H1 (cell line): ENCODE data around the gene ARID3B. TPM values are rescaled to one million over a fixed set of nuclear protein-coding genes. Genes with fewer than 3 reads are reported as not detected.

Experiments used
- CTCF ChIA-PET: fragments of 300-600 bp; sonication (Branson Sonifier 250); formaldehyde crosslinking; loops from one replicate; lab custom pipeline; 2021; ENCODE audit not compliant: partially characterized antibody; lab: Charles Lee
- POLR2A ChIA-PET: fragments of 300-600 bp; sonication (Branson Sonifier 250); formaldehyde crosslinking; loops from one replicate; lab custom pipeline; 2021; ENCODE audit warnings: inconsistent platforms; ENCODE audit not compliant: partially characterized antibody; lab: Charles Lee
- DNase-seq, 2 experiments: peaks; one replicate each; pipeline versions ENCODE4 v3.0.0 to v3.0.0-alpha.2; 2010 to 2022; ENCODE audit warnings: low spot score in 2 of 2, low read depth in 1 of 2, mixed read lengths in 1 of 2
- FAIRE-seq: peaks from 2 replicates; lab custom pipeline; 2011; peaks lifted over from hg19 to GRCh38; lab: Jason Lieb, UNC
- H2AFZ ChIP-seq: 2 replicates; pipeline ENCODE4 v1.8.1; 2012; ENCODE audit warnings: low read length, inconsistent platforms
- H2AK5ac ChIP-seq: 2 replicates; pipeline ENCODE4 v1.6.1; 2013; ENCODE audit warnings: low read depth, low read length
- H2BK120ac ChIP-seq: replicated peaks from 2 replicates; pipeline ENCODE3; 2013; ENCODE audit warnings: low read depth, low read length, inconsistent platforms
- H2BK12ac ChIP-seq: 2 replicates; pipeline ENCODE4 v1.6.1; 2013; ENCODE audit warnings: low read depth, low read length
- H2BK15ac ChIP-seq: 2 replicates; pipeline ENCODE4 v1.6.1; 2013; ENCODE audit warnings: low read length
- H2BK20ac ChIP-seq: 2 replicates; pipeline ENCODE4 v1.6.1; 2013; ENCODE audit warnings: low read length
- H2BK5ac ChIP-seq: 2 replicates; pipeline ENCODE4 v1.6.1; 2013; ENCODE audit warnings: low read depth, low read length
- H3K14ac ChIP-seq: 2 replicates; pipeline ENCODE4 v1.6.1; 2013; ENCODE audit warnings: inconsistent platforms; ENCODE audit not compliant: insufficient read length
- H3K18ac ChIP-seq: 2 replicates; pipeline ENCODE4 v1.6.1; 2013; ENCODE audit warnings: low read length; ENCODE audit errors: extremely low read depth
- H3K23ac ChIP-seq: 2 replicates; pipeline ENCODE4 v1.6.1; 2013; ENCODE audit warnings: inconsistent platforms; ENCODE audit not compliant: insufficient read length
- H3K23me2 ChIP-seq: 2 replicates; pipeline ENCODE4 v1.6.1; 2013; ENCODE audit warnings: low read depth, low read length
- H3K27ac ChIP-seq: 2 replicates; pipeline ENCODE4 v1.6.1; 2011; ENCODE audit warnings: low read depth, low read length, inconsistent platforms
- H3K27me3 ChIP-seq, 4 experiments: replicated peaks in 1 of 4; 1 replicate in 1 of 4; 2 replicates in 3 of 4; pipeline versions ENCODE4 v1.6.1 to v1.8.1; 2011 to 2013; ENCODE audit warnings: low read length in 3 of 4, mild to moderate bottlenecking in 3 of 4, inconsistent platforms in 2 of 4, mixed read lengths in 2 of 4, moderate library complexity in 1 of 4; ENCODE audit not compliant: control insufficient read depth in 3 of 4, insufficient read depth in 3 of 4; ENCODE audit errors: extremely low read depth in 1 of 4
- H3K36me3 ChIP-seq, 4 experiments: 2 replicates each; pipeline versions ENCODE4 v1.6.1 to v1.8.1; 2011 to 2013; ENCODE audit warnings: mild to moderate bottlenecking in 4 of 4, low read length in 3 of 4, moderate library complexity in 2 of 4, control low read depth in 1 of 4, inconsistent platforms in 1 of 4; ENCODE audit not compliant: insufficient read depth in 4 of 4, control insufficient read depth in 2 of 4
- H3K4ac ChIP-seq: replicated peaks from 2 replicates; pipeline ENCODE3; 2013; ENCODE audit warnings: low read length, low read depth, mixed read lengths, inconsistent platforms; ENCODE audit not compliant: insufficient read length
- H3K4me1 ChIP-seq, 4 experiments: replicated peaks in 1 of 4; 1 replicate in 1 of 4; 2 replicates in 3 of 4; pipeline versions ENCODE4 v1.6.1 to v1.8.1; 2011 to 2013; ENCODE audit warnings: low read length in 3 of 4, inconsistent platforms in 2 of 4, mixed read lengths in 1 of 4; ENCODE audit not compliant: insufficient read depth in 4 of 4, control insufficient read depth in 3 of 4
- H3K4me2 ChIP-seq, 2 experiments: 2 replicates each; pipeline versions ENCODE4 v1.6.1 to v1.8.1; 2011 to 2013; ENCODE audit warnings: low read depth in 2 of 2, low read length in 2 of 2, control low read depth in 1 of 2, inconsistent platforms in 1 of 2, mild to moderate bottlenecking in 1 of 2; ENCODE audit not compliant: insufficient read depth in 1 of 2
- H3K4me3 ChIP-seq, 4 experiments: fragments of 200-600, 300-600 bp in 1 of 4; sonication (generic), shearing (Covaris generic), sonication (Bioruptor Twin) in 1 of 4; 2 replicates each; pipeline versions ENCODE4 v1.5.1 to v1.8.1; 2011 to 2016; ENCODE audit warnings: low read length in 4 of 4, low read depth in 3 of 4, control low read depth in 2 of 4, inconsistent platforms in 2 of 4, mild to moderate bottlenecking in 2 of 4, mixed read lengths in 1 of 4, moderate library complexity in 1 of 4; ENCODE audit not compliant: insufficient read depth in 2 of 4; ENCODE audit errors: extremely low read depth in 1 of 4
- H3K56ac ChIP-seq: replicated peaks from 2 replicates; pipeline ENCODE3; 2013; ENCODE audit warnings: low read depth, mild to moderate bottlenecking, mixed read lengths, low read length, inconsistent platforms; ENCODE audit not compliant: insufficient read length
- H3K79me1 ChIP-seq: 2 replicates; pipeline ENCODE4 v1.6.1; 2013; ENCODE audit warnings: low read depth, low read length, control low read depth
- H3K79me2 ChIP-seq, 2 experiments: 2 replicates each; pipeline versions ENCODE4 v1.6.1 to v1.8.1; 2012 to 2013; ENCODE audit warnings: low read length in 2 of 2, mild to moderate bottlenecking in 2 of 2, inconsistent platforms in 1 of 2; ENCODE audit not compliant: insufficient read depth in 2 of 2, control insufficient read depth in 1 of 2
- H3K9ac ChIP-seq, 4 experiments: replicated peaks in 1 of 4; 1 replicate in 1 of 4; 2 replicates in 3 of 4; pipeline versions ENCODE4 v1.6.1 to v1.8.1; 2011 to 2013; ENCODE audit warnings: low read depth in 3 of 4, low read length in 3 of 4, control low read depth in 2 of 4, mild to moderate bottlenecking in 2 of 4, moderate library complexity in 2 of 4, inconsistent platforms in 1 of 4; ENCODE audit errors: extremely low read depth in 1 of 4
- H3K9me3 ChIP-seq, 2 experiments: 2 replicates each; pipeline versions ENCODE4 v1.6.1 to v1.8.1; 2012 to 2013; ENCODE audit warnings: mild to moderate bottlenecking in 2 of 2, moderate library complexity in 2 of 2, control low read depth in 1 of 2, inconsistent platforms in 1 of 2, low read depth in 1 of 2, low read length in 1 of 2, mixed read lengths in 1 of 2; ENCODE audit not compliant: insufficient read depth in 2 of 2
- H4K20me1 ChIP-seq, 2 experiments: replicated peaks in 1 of 2; 2 replicates each; pipeline versions ENCODE3 to v1.8.1; 2011 to 2013; ENCODE audit warnings: inconsistent platforms in 2 of 2, low read length in 2 of 2, mild to moderate bottlenecking in 1 of 2; ENCODE audit not compliant: insufficient read depth in 2 of 2, control insufficient read depth in 1 of 2
- H4K5ac ChIP-seq: 2 replicates; pipeline ENCODE4 v1.6.1; 2013; ENCODE audit warnings: low read length, low read depth, mixed read lengths, inconsistent platforms; ENCODE audit not compliant: insufficient read length
- H4K8ac ChIP-seq: 2 replicates; pipeline ENCODE4 v1.8.0; 2013; ENCODE audit warnings: mild to moderate bottlenecking, moderate library complexity, low read length, inconsistent platforms; ENCODE audit not compliant: insufficient read depth; ENCODE audit errors: extremely low read depth
- H4K91ac ChIP-seq: replicated peaks from 2 replicates; pipeline ENCODE3; 2013; ENCODE audit warnings: low read length, mixed read lengths, inconsistent platforms; ENCODE audit not compliant: insufficient read length
- BCL11A ChIP-seq, 2 experiments: IDR thresholded peaks; one replicate each; pipeline ENCODE4 v1.6.1; 2011; ENCODE audit warnings: low read depth in 2 of 2, low read length in 2 of 2, mild to moderate bottlenecking in 2 of 2
- FOSL1 ChIP-seq: IDR thresholded peaks from 2 replicates; pipeline ENCODE4 v1.6.1; 2011; ENCODE audit warnings: mild to moderate bottlenecking, low read depth, low read length, moderate library complexity; ENCODE audit not compliant: insufficient read depth
- GABPA ChIP-seq: IDR thresholded peaks from 2 replicates; pipeline ENCODE4 v1.6.1; 2011; ENCODE audit warnings: mild to moderate bottlenecking, low read length, moderate library complexity, borderline replicate concordance; ENCODE audit not compliant: insufficient read depth
- NRF1 ChIP-seq: IDR thresholded peaks from 2 replicates; pipeline ENCODE4 v1.6.1; 2011; ENCODE audit warnings: mild to moderate bottlenecking, low read depth, low read length, improper control_type of control experiment
- RXRA ChIP-seq: IDR thresholded peaks from 2 replicates; pipeline ENCODE4 v1.6.1; 2011; ENCODE audit warnings: low read depth, mild to moderate bottlenecking, low read length, moderate library complexity; ENCODE audit not compliant: insufficient read depth
- WGBS, 2 experiments: shearing (Covaris generic) in 1 of 2; methylation state at CpG; one replicate each; pipeline versions ENCODE4 v1.1.6 to v1.1.7; 2013 to 2015; ENCODE audit warnings: low lambda C conversion rate in 2 of 2, mixed read lengths in 2 of 2, inconsistent platforms in 1 of 2, low coverage in 1 of 2, missing lambda C conversion rate in 1 of 2; ENCODE audit not compliant: insufficient replicate concordance in 2 of 2, insufficient coverage in 1 of 2, insufficient read length in 1 of 2; ENCODE audit errors: extremely low coverage in 1 of 2, missing lambda C conversion rate in 1 of 2; 5-methylcytosine and 5-hydroxymethylcytosine counted together
- polyA plus RNA-seq, 7 experiments: library from polyadenylated mRNA; depleted of rRNA in 3 of 7; stranded (reverse) in 5 of 7; unstranded in 2 of 7; fragments of >200 nt in 5 of 7; fragments of 200-250 nt in 2 of 7; gene quantifications; 1 replicate in 5 of 7; 2 replicates in 1 of 7; 4 replicates in 1 of 7; pipeline versions ENCODE4 v1.2.1 to v1.2.3, GENCODE V29; 2011 to 2013; ENCODE audit warnings: missing spikeins in 2 of 7, mixed read lengths in 2 of 7
- total RNA-seq: library from RNA; stranded (reverse); fragmentation: NEBNext Ultra II Directional; extraction: Animal tissue kit (Norgen Biotek cat#: 25700); gene quantifications from 2 replicates; pipeline ENCODE4 v1.2.1, GENCODE V29; 2021

The ARID3B gene
- total and polyA plus RNA-seq, 2 of the 8 experiments (the other 6 are each of a cell fraction or from before 2014, with no cell fraction given), result 81.0 to 115 TPM

DNA sequence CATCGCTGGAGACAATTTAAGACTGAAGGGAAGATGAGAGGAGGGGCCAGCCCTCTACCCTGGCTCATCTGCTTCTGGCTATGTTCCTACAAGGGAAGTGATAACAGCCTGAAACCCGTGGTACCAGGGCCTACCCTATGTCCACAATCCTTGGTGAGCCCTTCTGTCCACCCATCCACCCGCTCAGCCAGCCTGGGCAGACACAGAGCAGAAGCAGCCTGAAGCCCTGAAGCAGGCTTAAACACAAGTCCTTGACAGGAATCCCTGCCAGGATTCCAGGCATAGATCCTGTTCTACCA lies 90.0 kb downstream of the ARID3B start:
- 100% methylated on average over 3 of the region's 3 CpGs; no CpG with 5 or more reads in 1 of the 2 experiments for WGBS, 2 experiments
- H3K23ac ChIP-seq, result no peak overlapping the region
- H3K23me2 ChIP-seq, result no peaks in the 10 kb centered on the region
- DNase-seq, result no peak
- no peak overlapping the region for H2BK15ac ChIP-seq
- no peak overlapping the region for H2BK20ac ChIP-seq
- H3K27ac ChIP-seq, result no peak overlapping the region
- H2AK5ac ChIP-seq, result no peak overlapping the region
- no peak overlapping the region for H4K5ac ChIP-seq
- no peak overlapping the region for H3K18ac ChIP-seq
- H3K4ac ChIP-seq, result no peak overlapping the region
- H4K8ac ChIP-seq, result no peak overlapping the region
- H2BK12ac ChIP-seq, result no peak overlapping the region
- no peak overlapping the region for H2BK5ac ChIP-seq
- no peak overlapping the region for H2AFZ ChIP-seq
- H3K79me1 ChIP-seq, result no peaks in the 10 kb centered on the region; the same call in 1 of the 2 replicates
- no peaks in the 10 kb centered on the region for H3K79me2 ChIP-seq
- no peak for FAIRE-seq
- H3K14ac ChIP-seq, result no peak overlapping the region
- H2BK120ac ChIP-seq, result no peak overlapping the region
- H3K9ac ChIP-seq, result no peak overlapping the region
- POLR2A ChIA-PET, result interaction anchor here (0.8 to 8.4 kb wide), 5 partner anchors 9 to 152 kb away, joined by 3 to 81 read pairs (median 7); partner anchors contain the start of gene CLK3
- peaks cover 31 to 51% (median 35%) of the 10 kb centered on the region in 4 experiments for H3K36me3 ChIP-seq
- no peak overlapping the region for H3K4me3 ChIP-seq
- H3K27me3 ChIP-seq, result no peaks in the 10 kb centered on the region
- no peak overlapping the region for H3K4me2 ChIP-seq
- H3K4me1 ChIP-seq, result no peaks in the 10 kb centered on the region
- no peak overlapping the region for H3K56ac ChIP-seq
- H3K9me3 ChIP-seq, result no peaks in the 10 kb centered on the region
- peaks cover 9 to 33% of the 10 kb centered on the region in 2 experiments for H4K20me1 ChIP-seq
- TF ChIP-seq FOSL1 (no peak), GABPA (no peak), BCL11A (IDR thresholded peaks at IDR 0.05; ENCODE audit: low read depth in 2 of 2, low read length in 2 of 2) (no peak), RXRA (no peak), NRF1 (no peak)
- no peak overlapping the region for H4K91ac ChIP-seq
- CTCF ChIA-PET, result interaction anchor here (0.8 to 37.5 kb wide), 25 partner anchors 8 to 271 kb away, joined by 3 to 1439 read pairs (median 6); partner anchors contain the start of genes CLK3, CSK, CYP1A1 and CYP1A2
